ENCODE results near the gene RNF208. TPM values are rescaled to one million over a fixed set of nuclear protein-coding genes. Genes with fewer than 3 reads are reported as not detected.

Gene RNF208
- total and polyA plus RNA-seq, 4 donors = 2.0 to 66.6 (median 33.7) TPM

GRCh38 chr9:137220317-137221094 lies 1.5 kb downstream of the RNF208 start:
- DNase-seq (ENCODE audit: low read depth in 4 of 6, low spot score in 6 of 6) = no peak
- WGBS (ENCODE audit: insufficient coverage) = 88% methylated on average over 51 of the region's 52 CpGs
- Histone ChIP-seq H3K4me1 (ENCODE audit: control insufficient read depth, insufficient read depth, low read length) (peaks cover 36% of the 10 kb centered on the region), H3K9me3 (ENCODE audit: control insufficient read depth, insufficient read depth, low read length) (no peaks in the 10 kb centered on the region), H3K4me3 (ENCODE audit: low read depth, low read length) (no peak overlapping the region), H3K27me3 (ENCODE audit: control insufficient read depth, insufficient read depth, low read length) (no peaks in the 10 kb centered on the region), H3K36me3 (ENCODE audit: control insufficient read depth, insufficient read depth, low read length) (peaks cover 55% of the 10 kb centered on the region), H3K27ac (ENCODE audit: low read depth, low read length) (no peak overlapping the region)

GRCh38 chr9:137219757-137220316 lies 2.2 kb downstream of the RNF208 start:
- H3K4me3 ChIP-seq (ENCODE audit: low read depth, low read length) = no peak overlapping the region
- H3K36me3 ChIP-seq (ENCODE audit: control insufficient read depth, insufficient read depth, low read length) = peaks cover 61% of the 10 kb centered on the region
- H3K27me3 ChIP-seq (ENCODE audit: control insufficient read depth, insufficient read depth, low read length) = no peaks in the 10 kb centered on the region
- H3K27ac ChIP-seq (ENCODE audit: low read depth, low read length) = no peak overlapping the region
- WGBS (ENCODE audit: insufficient coverage) = 94% methylated on average over 10 of the region's 10 CpGs
- H3K4me1 ChIP-seq (ENCODE audit: control insufficient read depth, insufficient read depth, low read length) = peaks cover 34% of the 10 kb centered on the region
- no peaks in the 10 kb centered on the region for H3K9me3 ChIP-seq (ENCODE audit: control insufficient read depth, insufficient read depth, low read length)
- DNase-seq (ENCODE audit: low read depth in 4 of 6, low spot score in 6 of 6) = no peak

- Histone ChIP-seq H3K27ac (ENCODE audit: low read depth, low read length) (no peak overlapping the region), H3K27me3 (ENCODE audit: control insufficient read depth, insufficient read depth, low read length) (no peaks in the 10 kb centered on the region), H3K4me1 (ENCODE audit: control insufficient read depth, insufficient read depth, low read length) (peaks cover 29% of the 10 kb centered on the region), H3K36me3 (ENCODE audit: control insufficient read depth, insufficient read depth, low read length) (peaks cover 72% of the 10 kb centered on the region), H3K9me3 (ENCODE audit: control insufficient read depth, insufficient read depth, low read length) (no peaks in the 10 kb centered on the region), H3K4me3 (ENCODE audit: low read depth, low read length) (no peak overlapping the region)
- WGBS (ENCODE audit: insufficient coverage) = 87% methylated on average over 12 of the region's 12 CpGs
- DNase-seq (ENCODE audit: low read depth in 4 of 6, low spot score in 6 of 6) = no peak
Observed at GRCh38 chr9:137218754-137219271, 3.2 kb downstream of the RNF208 start.

GRCh38 chr9:137218212-137218753 lies 3.8 kb downstream of the RNF208 start:
- H3K27me3 ChIP-seq (ENCODE audit: control insufficient read depth, insufficient read depth, low read length) = no peaks in the 10 kb centered on the region
- H3K9me3 ChIP-seq (ENCODE audit: control insufficient read depth, insufficient read depth, low read length) = no peaks in the 10 kb centered on the region
- 96% methylated on average over 30 of the region's 30 CpGs for WGBS (ENCODE audit: insufficient coverage)
- H3K4me1 ChIP-seq (ENCODE audit: control insufficient read depth, insufficient read depth, low read length) = peaks cover 26% of the 10 kb centered on the region
- H3K4me3 ChIP-seq (ENCODE audit: low read depth, low read length) = no peak overlapping the region
- H3K27ac ChIP-seq (ENCODE audit: low read depth, low read length) = no peak overlapping the region
- DNase-seq (ENCODE audit: low read depth in 4 of 6, low spot score in 6 of 6) = no peak
- H3K36me3 ChIP-seq (ENCODE audit: control insufficient read depth, insufficient read depth, low read length) = peaks cover 77% of the 10 kb centered on the region

- no peaks in the 10 kb centered on the region for H3K27me3 ChIP-seq (ENCODE audit: control insufficient read depth, insufficient read depth, low read length)
- no peak for DNase-seq (ENCODE audit: low read depth in 4 of 6, low spot score in 6 of 6)
- H3K4me3 ChIP-seq (ENCODE audit: low read depth, low read length) = no peak overlapping the region
- H3K4me1 ChIP-seq (ENCODE audit: control insufficient read depth, insufficient read depth, low read length) = peaks cover 19% of the 10 kb centered on the region
- 76% methylated on average over 36 of the region's 36 CpGs for WGBS (ENCODE audit: insufficient coverage)
- H3K36me3 ChIP-seq (ENCODE audit: control insufficient read depth, insufficient read depth, low read length) = peaks cover 84% of the 10 kb centered on the region
- no peaks in the 10 kb centered on the region for H3K9me3 ChIP-seq (ENCODE audit: control insufficient read depth, insufficient read depth, low read length)
- no peak overlapping the region for H3K27ac ChIP-seq (ENCODE audit: low read depth, low read length)
Observed at GRCh38 chr9:137217276-137218211, 4.5 kb downstream of the RNF208 start.

GRCh38 chr9:137216188-137216965 lies 5.7 kb downstream of the RNF208 start:
- WGBS (ENCODE audit: insufficient coverage) = 92% methylated on average over 30 of the region's 30 CpGs
- peaks cover 96% of the 10 kb centered on the region for H3K36me3 ChIP-seq (ENCODE audit: control insufficient read depth, insufficient read depth, low read length)
- no peak overlapping the region for H3K4me3 ChIP-seq (ENCODE audit: low read depth, low read length)
- no peaks in the 10 kb centered on the region for H3K27me3 ChIP-seq (ENCODE audit: control insufficient read depth, insufficient read depth, low read length)
- DNase-seq (ENCODE audit: low read depth in 4 of 6, low spot score in 6 of 6) = no peak
- no peaks in the 10 kb centered on the region for H3K9me3 ChIP-seq (ENCODE audit: control insufficient read depth, insufficient read depth, low read length)
- H3K27ac ChIP-seq (ENCODE audit: low read depth, low read length) = no peak overlapping the region
- H3K4me1 ChIP-seq (ENCODE audit: control insufficient read depth, insufficient read depth, low read length) = peaks cover 12% of the 10 kb centered on the region

GRCh38 chr9:137215196-137215986 lies 6.6 kb downstream of the RNF208 start:
- H3K36me3 ChIP-seq (ENCODE audit: control insufficient read depth, insufficient read depth, low read length) = peaks cover 98% of the 10 kb centered on the region

GRCh38 chr9:137214620-137215019 lies 7.4 kb downstream of the RNF208 start:
- peaks cover under 1% of the 10 kb centered on the region for H3K4me1 ChIP-seq (ENCODE audit: control insufficient read depth, insufficient read depth, low read length)
- no peak for DNase-seq (ENCODE audit: low read depth in 4 of 6, low spot score in 6 of 6)
- peaks cover 97% of the 10 kb centered on the region for H3K36me3 ChIP-seq (ENCODE audit: control insufficient read depth, insufficient read depth, low read length)
- H3K4me3 ChIP-seq (ENCODE audit: low read depth, low read length) = no peak overlapping the region
- WGBS (ENCODE audit: insufficient coverage) = 94% methylated on average over 19 of the region's 19 CpGs
- H3K27ac ChIP-seq (ENCODE audit: low read depth, low read length) = no peak overlapping the region
- no peaks in the 10 kb centered on the region for H3K27me3 ChIP-seq (ENCODE audit: control insufficient read depth, insufficient read depth, low read length)
- H3K9me3 ChIP-seq (ENCODE audit: control insufficient read depth, insufficient read depth, low read length) = no peaks in the 10 kb centered on the region

More at GRCh38 chr9:137215196-137215986, 6.6 kb downstream of the RNF208 start:
- Histone ChIP-seq H3K27me3 (ENCODE audit: control insufficient read depth, insufficient read depth, low read length) (no peaks in the 10 kb centered on the region), H3K9me3 (ENCODE audit: control insufficient read depth, insufficient read depth, low read length) (no peaks in the 10 kb centered on the region), H3K4me3 (ENCODE audit: low read depth, low read length) (no peak overlapping the region), H3K27ac (ENCODE audit: low read depth, low read length) (no peak overlapping the region), H3K4me1 (ENCODE audit: control insufficient read depth, insufficient read depth, low read length) (peaks cover 5% of the 10 kb centered on the region)
- no peak for DNase-seq (ENCODE audit: low read depth in 4 of 6, low spot score in 6 of 6)
- 98% methylated on average over 21 of the region's 22 CpGs for WGBS (ENCODE audit: insufficient coverage)
